ENCODE results near the gene SMYD3. TPM values are rescaled to one million over a fixed set of nuclear protein-coding genes. Genes with fewer than 3 reads are reported as not detected.

Gene SMYD3
- total and polyA plus RNA-seq, 11 donors, result 6.3 to 12.1 (median 9.5) TPM

GRCh38 chr1:245932302-245932972 is 574.6 kb downstream of the SMYD3 start:
- TF ChIP-seq POLR2A (IDR thresholded peaks at IDR 0.05), result no peak
- TF ChIP-seq, protein P1, sequence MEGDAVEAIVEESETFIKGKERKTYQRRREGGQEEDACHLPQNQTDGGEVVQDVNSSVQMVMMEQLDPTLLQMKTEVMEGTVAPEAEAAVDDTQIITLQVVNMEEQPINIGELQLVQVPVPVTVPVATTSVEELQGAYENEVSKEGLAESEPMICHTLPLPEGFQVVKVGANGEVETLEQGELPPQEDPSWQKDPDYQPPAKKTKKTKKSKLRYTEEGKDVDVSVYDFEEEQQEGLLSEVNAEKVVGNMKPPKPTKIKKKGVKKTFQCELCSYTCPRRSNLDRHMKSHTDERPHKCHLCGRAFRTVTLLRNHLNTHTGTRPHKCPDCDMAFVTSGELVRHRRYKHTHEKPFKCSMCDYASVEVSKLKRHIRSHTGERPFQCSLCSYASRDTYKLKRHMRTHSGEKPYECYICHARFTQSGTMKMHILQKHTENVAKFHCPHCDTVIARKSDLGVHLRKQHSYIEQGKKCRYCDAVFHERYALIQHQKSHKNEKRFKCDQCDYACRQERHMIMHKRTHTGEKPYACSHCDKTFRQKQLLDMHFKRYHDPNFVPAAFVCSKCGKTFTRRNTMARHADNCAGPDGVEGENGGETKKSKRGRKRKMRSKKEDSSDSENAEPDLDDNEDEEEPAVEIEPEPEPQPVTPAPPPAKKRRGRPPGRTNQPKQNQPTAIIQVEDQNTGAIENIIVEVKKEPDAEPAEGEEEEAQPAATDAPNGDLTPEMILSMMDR (IDR thresholded peaks at IDR 0.05), result no peak
- Histone ChIP-seq H3K4me1 (no peaks in the 10 kb centered on the region), H3K27me3 (no peaks in the 10 kb centered on the region), H3K4me3 (no peak overlapping the region), H3K36me3 (peaks cover 0 to 3% (median 0%) of the 10 kb centered on the region in 9 donors), H3K27ac (no peak overlapping the region), H3K9me3 (no peaks in the 10 kb centered on the region)
- intact Hi-C loops (cut with DNase I), result no loop called here
- DNase-seq (no peak), ATAC-seq (no peak)
- WGBS, 4 donors, result 90 to 97% (median 94%) methylated on average over 8 of the region's 8 CpGs

GRCh38 chr1:245931450-245931849 is 575.6 kb downstream of the SMYD3 start:
- no peaks in the 10 kb centered on the region for H3K4me1 ChIP-seq
- no peaks in the 10 kb centered on the region for H3K27me3 ChIP-seq
- DNase-seq (no peak), ATAC-seq (no peak)
- intact Hi-C loops (cut with DNase I), result no loop called here
- TF ChIP-seq POLR2A (IDR thresholded peaks at IDR 0.05), result no peak
- TF ChIP-seq, protein P1 (IDR thresholded peaks at IDR 0.05), result no peak
- 91 to 96% (median 94%) methylated on average over 3 of the region's 3 CpGs for WGBS, 4 donors
- peak overlapping the region in 1 of 12 donors; percentile 11 for H3K27ac ChIP-seq
- no peak overlapping the region for H3K4me3 ChIP-seq
- H3K36me3 ChIP-seq, result peaks cover 0 to 3% (median 0%) of the 10 kb centered on the region in 9 donors
- H3K9me3 ChIP-seq, result no peaks in the 10 kb centered on the region

DNA sequence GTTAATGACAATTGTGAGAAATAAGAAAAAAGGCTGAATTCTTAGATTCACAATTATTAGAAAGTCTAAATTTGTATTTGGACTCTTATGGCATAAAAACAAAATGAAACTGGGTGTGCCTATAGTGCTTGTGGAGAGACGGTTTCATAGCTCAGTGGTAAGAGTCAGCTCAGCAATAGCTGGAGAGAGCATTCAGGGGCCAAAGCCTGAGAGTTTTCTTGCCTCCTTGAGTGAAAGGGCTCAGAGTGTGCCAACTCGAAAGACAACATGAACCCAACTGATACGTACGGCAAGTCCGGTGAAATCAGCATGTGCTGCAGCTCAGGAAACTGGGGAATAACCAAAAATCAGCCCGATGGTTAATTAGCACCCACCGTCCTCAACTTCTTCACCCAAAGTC is 577.9 kb downstream of the SMYD3 start:
- Histone ChIP-seq H3K4me3 (no peak overlapping the region), H3K4me1 (no peaks in the 10 kb centered on the region), H3K27me3 (no peaks in the 10 kb centered on the region), H3K9me3 (no peaks in the 10 kb centered on the region), H3K27ac (no peak overlapping the region), H3K36me3 (peaks cover 0 to 3% (median 0%) of the 10 kb centered on the region in 9 donors)
- TF ChIP-seq, protein P1 (IDR thresholded peaks at IDR 0.05), result no peak
- TF ChIP-seq POLR2A (IDR thresholded peaks at IDR 0.05), result no peak
- intact Hi-C loops (cut with DNase I), result no loop called here
- no peak for DNase-seq
- 97 to 98% (median 98%) methylated on average over 7 of the region's 7 CpGs for WGBS, 4 donors
- no peak for ATAC-seq

DNA sequence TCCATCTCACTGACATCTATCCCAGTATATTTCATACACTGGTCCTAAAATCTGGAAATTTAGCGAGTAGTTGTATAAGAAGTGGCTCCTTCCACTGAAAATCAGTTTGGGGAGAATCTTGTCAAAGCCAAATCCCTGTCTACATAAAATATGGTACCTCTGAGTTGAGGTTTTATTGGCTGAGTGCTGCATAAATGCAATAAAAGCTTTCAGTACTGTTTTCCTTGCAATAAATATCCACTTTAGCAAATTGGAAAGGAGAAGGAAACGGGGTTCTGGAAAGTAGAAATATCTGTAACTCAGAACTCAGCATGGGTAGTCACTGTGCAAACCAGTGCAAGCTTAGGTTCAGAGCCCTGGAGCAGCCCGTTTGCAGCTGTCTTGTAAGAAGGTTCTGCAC is 580.2 kb downstream of the SMYD3 start:
- intact Hi-C loops (cut with DNase I), result no loop called here
- Histone ChIP-seq H3K4me3 (no peak overlapping the region), H3K4me1 (no peaks in the 10 kb centered on the region), H3K27me3 (no peaks in the 10 kb centered on the region), H3K36me3 (peaks cover 0 to 3% (median 0%) of the 10 kb centered on the region in 9 donors), H3K9me3 (no peaks in the 10 kb centered on the region), H3K27ac (no peak overlapping the region)
- ATAC-seq (no peak), DNase-seq (no peak)
- TF ChIP-seq POLR2A (IDR thresholded peaks at IDR 0.05), result no peak
- TF ChIP-seq, protein P1 (IDR thresholded peaks at IDR 0.05), result no peak
- WGBS, 4 donors, result 91 to 96% (median 96%) methylated on average over 3 of the region's 3 CpGs

Measured in heart left ventricle (tissue), 16 donors.